Renal pelvis (tissue), 4 donors: ENCODE results near the gene EVA1A. TPM values are rescaled to one million over a fixed set of nuclear protein-coding genes. Genes with fewer than 3 reads are reported as not detected.

ENCODE experiments used
- DNase-seq: peaks from one replicate; pipeline ENCODE4 v3.0.0-alpha.2; 2013
- polyA plus RNA-seq, 3 donors: library from polyadenylated mRNA; unstranded; fragments of 120-200 nt; gene quantifications; one replicate each; pipeline ENCODE4 v1.2.1, GENCODE V29; 2013; ENCODE audit not compliant: insufficient read length in 3 of 3

Gene EVA1A
- polyA plus RNA-seq, 3 donors: 13.1 to 16.3 (median 15.0) TPM

DNA sequence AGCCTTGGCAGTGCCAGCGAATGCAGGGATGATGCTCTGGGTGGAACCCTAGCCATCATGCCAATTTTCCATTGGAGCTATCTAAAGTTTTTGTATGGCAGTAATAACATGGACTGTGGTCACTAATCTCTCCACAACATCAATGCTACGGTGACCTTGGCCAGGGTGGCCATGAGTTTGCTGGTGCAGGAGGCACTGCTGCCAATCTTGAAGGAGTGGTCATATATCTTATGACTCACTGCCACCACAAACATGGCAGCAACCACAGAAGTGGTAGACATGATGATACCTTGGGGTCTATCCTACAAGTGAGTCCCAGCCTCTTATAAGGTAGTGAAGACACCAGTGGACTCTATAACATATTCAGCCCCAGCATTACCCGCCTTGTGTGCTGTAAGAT lies 104.6 kb downstream of the EVA1A start:
- DNase-seq: no peak

DNA sequence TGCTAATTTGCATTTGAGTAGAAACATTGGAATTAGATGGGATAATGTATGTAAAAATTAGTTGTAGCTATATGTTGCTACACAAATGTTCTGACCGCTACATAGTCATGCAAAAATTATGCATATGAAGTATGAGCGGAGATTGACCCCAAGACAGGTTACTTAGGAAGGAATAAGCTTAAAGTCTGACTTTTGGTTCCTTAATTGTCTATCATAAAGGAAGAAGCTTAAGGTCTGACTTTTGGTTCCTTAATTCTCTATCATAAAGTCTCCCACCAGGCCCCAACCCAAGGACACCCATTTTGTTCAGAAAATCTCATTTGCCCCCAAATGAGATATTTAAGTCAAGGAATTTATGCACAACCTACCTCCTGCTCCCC lies 106.5 kb downstream of the EVA1A start:
- no peak for DNase-seq

DNA sequence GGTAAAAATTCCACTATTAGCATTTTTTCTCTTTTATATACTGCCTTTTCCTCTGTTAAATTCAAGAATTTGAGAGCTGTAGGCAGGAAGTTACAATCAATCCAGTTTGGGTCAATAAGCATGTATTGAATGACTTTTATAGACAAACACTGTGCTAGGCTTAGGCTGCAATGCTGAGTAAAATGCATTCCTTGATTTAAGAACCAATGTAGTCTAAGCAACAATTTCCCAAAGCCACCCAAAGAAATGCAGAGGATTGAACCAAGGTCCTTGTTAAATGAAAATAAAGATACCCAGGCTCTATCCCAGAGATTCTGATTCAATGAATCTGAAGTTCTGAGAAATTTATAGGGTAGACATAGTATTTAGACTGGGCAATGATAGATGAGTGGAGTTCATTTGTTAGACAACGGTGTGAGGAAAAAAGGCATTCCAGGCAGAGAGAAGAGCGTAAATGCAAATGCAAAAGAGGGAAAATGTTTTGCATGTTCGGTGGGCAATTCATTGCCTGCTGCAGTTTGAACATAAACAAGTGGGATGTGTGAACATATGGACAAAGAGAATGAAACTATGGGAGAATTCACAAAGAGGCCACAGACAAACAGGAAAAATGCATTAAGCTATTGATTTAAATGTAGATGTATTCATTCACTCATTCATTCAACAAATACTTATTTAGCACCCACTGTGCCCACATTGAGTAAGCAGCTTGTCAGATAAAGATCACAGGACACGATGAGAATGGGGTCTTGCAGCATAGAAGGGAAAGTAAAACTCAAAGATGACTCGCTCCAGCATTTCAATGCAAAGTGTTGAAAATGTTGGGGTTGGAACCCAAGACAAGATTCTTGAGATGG lies 107.1 kb downstream of the EVA1A start:
- no peak for DNase-seq

DNA sequence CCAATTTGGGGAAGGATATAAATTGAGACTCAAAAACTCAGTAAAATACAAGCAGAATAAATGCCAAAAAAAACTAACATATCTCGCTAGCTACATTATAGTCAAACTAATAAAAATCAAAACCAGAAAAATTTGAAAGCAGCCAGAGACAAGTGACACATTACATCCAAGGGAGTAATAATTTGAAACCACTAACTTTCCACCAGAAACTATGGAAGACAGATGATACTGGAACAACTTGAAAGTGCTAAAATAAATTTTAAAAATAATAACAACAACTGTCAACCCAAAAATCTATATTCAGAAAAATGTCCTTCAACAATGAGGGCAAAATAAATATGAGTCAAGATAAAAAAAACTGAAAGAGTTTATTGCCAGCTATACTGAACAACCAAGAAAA lies 110.7 kb downstream of the EVA1A start:
- DNase-seq: no peak

DNA sequence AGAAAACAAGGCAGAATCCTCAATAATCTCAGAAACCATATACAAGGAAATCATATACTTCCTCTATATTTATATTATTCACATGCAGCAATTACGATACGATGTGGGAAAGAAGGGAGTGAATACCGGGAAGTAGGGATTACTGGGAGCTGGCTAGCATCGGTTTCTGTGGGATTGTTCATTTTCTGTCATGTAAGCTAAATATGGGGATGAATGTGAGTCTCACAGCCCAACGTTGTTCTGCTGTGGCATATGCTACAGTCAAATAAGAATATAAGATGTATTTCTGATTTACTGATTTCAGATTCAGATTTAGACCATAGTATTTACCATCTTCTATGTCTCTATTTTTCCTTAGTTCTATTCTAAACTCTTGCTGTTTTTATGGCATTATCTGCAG lies 113.6 kb downstream of the EVA1A start:
- DNase-seq: no peak

Other genes with a start within 250 kb of the EVA1A start
- 10 to 100 TPM; 58.0 to 67.8 (median 65.9) TPM for gene MRPL19, start 85.8 kb upstream of the EVA1A start, polyA plus RNA-seq
- gene GCFC2, start 150.0 kb upstream of the EVA1A start, polyA plus RNA-seq: 10 to 100 TPM; 36.4 to 56.7 (median 52.3) TPM